Left lung (tissue), 10 donors: Measurements from ENCODE around the gene TNFRSF11A. TPM values are rescaled to one million over a fixed set of nuclear protein-coding genes. Genes with fewer than 3 reads are reported as not detected.

ENCODE experiments used
- ATAC-seq: fragments of 200-7000 bp; cut with Tn5 transposase; one replicate; pipeline ENCODE4 v1.9.1; 2020; ENCODE audit warnings: moderate library complexity
- DNase-seq, 4 donors: peaks; one replicate each; pipeline ENCODE4 v3.0.0-alpha.2; 2013 to 2020
- H3K27ac ChIP-seq, 2 donors: fragments of 200-600 bp; sonication (generic) in 1 of 2; one replicate each; pipeline versions ENCODE4 v1.5.0 to v1.8.0; 2020 to 2021
- H3K27me3 ChIP-seq, 2 donors: fragments of 200-600 bp; sonication (generic) in 1 of 2; one replicate each; pipeline versions ENCODE4 v1.5.0 to v1.8.0; 2020 to 2021
- H3K36me3 ChIP-seq, 2 donors: fragments of 200-600 bp; sonication (generic) in 1 of 2; one replicate each; pipeline versions ENCODE4 v1.5.0 to v1.8.0; 2020 to 2021
- H3K4me1 ChIP-seq, 2 donors: fragments of 200-600 bp; one replicate each; pipeline ENCODE4 v1.8.0; 2021
- H3K4me3 ChIP-seq, 2 donors: fragments of 200-600 bp; sonication (generic) in 1 of 2; one replicate each; pipeline versions ENCODE4 v1.5.0 to v1.8.0; 2020 to 2021; ENCODE audit warnings: mild to moderate bottlenecking in 1 of 2
- H3K9me3 ChIP-seq, 2 donors: fragments of 200-600 bp; sonication (generic) in 1 of 2; one replicate each; pipeline versions ENCODE4 v1.5.0 to v1.8.0; 2020 to 2021
- intact Hi-C, 2 donors: fragments of 100-400 bp; cut with DNase I; formaldehyde crosslinking; loops; one replicate each; pipeline versions ENCODE4 v1.11.2 to v1.14.2; 2022
- polyA plus RNA-seq, 6 donors: library from polyadenylated mRNA; unstranded; fragments of 120-200 nt; gene quantifications; one replicate each; pipeline ENCODE4 v1.2.1, GENCODE V29; 2013; ENCODE audit not compliant: insufficient read length in 6 of 6
- total RNA-seq, 2 donors: library from RNA; stranded (reverse); fragmentation: NEBNext Ultra II Directional; extraction: Animal tissue kit (Norgen Biotek cat#: 25700); gene quantifications; one replicate each; pipeline ENCODE4 v1.2.1, GENCODE V29; 2021
- TF ChIP-seq, protein P1 (sequence below), 2 donors: fragments of 200-600 bp; sonication (generic) in 1 of 2; IDR thresholded peaks; one replicate each; pipeline versions ENCODE4 v1.5.0 to v1.8.0; 2021; ENCODE audit warnings: antibody characterized with exemption in 2 of 2
- donor health status: DM: no; HTN: yes; CAD: no.
- donor health status: DM: no; HTN: no; CAD: no.

The TNFRSF11A gene
- total and polyA plus RNA-seq, 8 donors = 2.5 to 8.9 (median 4.2) TPM

GRCh38 chr18:62332431-62332830 is 7.3 kb downstream of the TNFRSF11A start:
- Histone ChIP-seq H3K27ac (no peak overlapping the region), H3K4me3 (no peak overlapping the region), H3K4me1 (peaks cover 8 to 29% of the 10 kb centered on the region in 2 donors), H3K27me3 (peaks cover 6 to 44% of the 10 kb centered on the region in 2 donors), H3K9me3 (no peaks in the 10 kb centered on the region), H3K36me3 (no peaks in the 10 kb centered on the region)
- TF ChIP-seq, protein P1, sequence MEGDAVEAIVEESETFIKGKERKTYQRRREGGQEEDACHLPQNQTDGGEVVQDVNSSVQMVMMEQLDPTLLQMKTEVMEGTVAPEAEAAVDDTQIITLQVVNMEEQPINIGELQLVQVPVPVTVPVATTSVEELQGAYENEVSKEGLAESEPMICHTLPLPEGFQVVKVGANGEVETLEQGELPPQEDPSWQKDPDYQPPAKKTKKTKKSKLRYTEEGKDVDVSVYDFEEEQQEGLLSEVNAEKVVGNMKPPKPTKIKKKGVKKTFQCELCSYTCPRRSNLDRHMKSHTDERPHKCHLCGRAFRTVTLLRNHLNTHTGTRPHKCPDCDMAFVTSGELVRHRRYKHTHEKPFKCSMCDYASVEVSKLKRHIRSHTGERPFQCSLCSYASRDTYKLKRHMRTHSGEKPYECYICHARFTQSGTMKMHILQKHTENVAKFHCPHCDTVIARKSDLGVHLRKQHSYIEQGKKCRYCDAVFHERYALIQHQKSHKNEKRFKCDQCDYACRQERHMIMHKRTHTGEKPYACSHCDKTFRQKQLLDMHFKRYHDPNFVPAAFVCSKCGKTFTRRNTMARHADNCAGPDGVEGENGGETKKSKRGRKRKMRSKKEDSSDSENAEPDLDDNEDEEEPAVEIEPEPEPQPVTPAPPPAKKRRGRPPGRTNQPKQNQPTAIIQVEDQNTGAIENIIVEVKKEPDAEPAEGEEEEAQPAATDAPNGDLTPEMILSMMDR (IDR thresholded peaks at IDR 0.05) = no peak
- intact Hi-C loops = no loop called here
- DNase-seq (no peak), ATAC-seq (no peak)

- TF ChIP-seq, protein P1 (IDR thresholded peaks at IDR 0.05) = no peak
- no peaks in the 10 kb centered on the region for H3K36me3 ChIP-seq
- H3K4me3 ChIP-seq = no peak overlapping the region
- DNase-seq (no peak), ATAC-seq (no peak)
- no peaks in the 10 kb centered on the region for H3K9me3 ChIP-seq
- peaks cover 0 to 44% of the 10 kb centered on the region in 2 donors for H3K27me3 ChIP-seq
- H3K4me1 ChIP-seq = peaks cover 8 to 29% of the 10 kb centered on the region in 2 donors
- no peak overlapping the region for H3K27ac ChIP-seq
- intact Hi-C loops = no loop called here
Measured at GRCh38 chr18:62332964-62333695, 8.0 kb downstream of the TNFRSF11A start.

- ATAC-seq (peak; percentile 49), DNase-seq (no peak)
- Histone ChIP-seq H3K4me1 (peaks cover 8 to 29% of the 10 kb centered on the region in 2 donors), H3K36me3 (no peaks in the 10 kb centered on the region), H3K27me3 (peaks cover 0 to 43% of the 10 kb centered on the region in 2 donors), H3K9me3 (no peaks in the 10 kb centered on the region), H3K4me3 (no peak overlapping the region), H3K27ac (no peak overlapping the region)
- intact Hi-C loops = no loop called here
- TF ChIP-seq, protein P1 (IDR thresholded peaks at IDR 0.05) = no peak
Measured at GRCh38 chr18:62334120-62334519, 9.0 kb downstream of the TNFRSF11A start.

GRCh38 chr18:62335494-62335893 is 10.4 kb downstream of the TNFRSF11A start:
- H3K27ac ChIP-seq = no peak overlapping the region
- H3K4me1 ChIP-seq = peaks cover 0 to 17% of the 10 kb centered on the region in 2 donors
- H3K4me3 ChIP-seq = no peak overlapping the region
- no peak for DNase-seq
- peaks cover 0 to 31% of the 10 kb centered on the region in 2 donors for H3K27me3 ChIP-seq
- no peaks in the 10 kb centered on the region for H3K36me3 ChIP-seq
- no peak for ATAC-seq
- TF ChIP-seq, protein P1 (IDR thresholded peaks at IDR 0.05) = no peak
- intact Hi-C loops = no loop called here
- no peaks in the 10 kb centered on the region for H3K9me3 ChIP-seq

DNA sequence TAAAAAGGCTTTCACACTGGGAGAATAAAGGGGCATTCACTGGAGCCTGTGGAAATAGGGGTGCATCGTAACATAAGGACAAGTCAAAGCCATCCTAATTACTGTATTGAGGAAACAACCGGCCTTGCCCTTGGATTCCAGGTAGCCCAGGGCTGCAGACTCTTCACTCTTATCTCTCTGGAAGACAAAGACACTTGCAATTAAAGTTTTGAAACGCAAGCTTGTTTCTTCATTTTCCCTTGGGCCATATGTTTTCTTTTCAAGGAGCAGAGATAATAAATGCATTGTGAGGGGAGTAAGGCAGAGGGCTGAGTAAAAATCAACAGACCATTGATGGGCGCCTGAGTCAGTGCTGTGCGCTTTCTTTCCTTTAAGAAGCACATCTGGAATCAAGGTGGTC is 11.5 kb downstream of the TNFRSF11A start:
- no peak for ATAC-seq
- Histone ChIP-seq H3K27ac (no peak overlapping the region), H3K4me3 (no peak overlapping the region), H3K9me3 (no peaks in the 10 kb centered on the region), H3K4me1 (peaks cover 0 to 7% of the 10 kb centered on the region in 2 donors), H3K36me3 (no peaks in the 10 kb centered on the region), H3K27me3 (peaks cover 0 to 20% of the 10 kb centered on the region in 2 donors)
- intact Hi-C loops = no loop called here
- DNase-seq = no peak
- TF ChIP-seq, protein P1 (IDR thresholded peaks at IDR 0.05) = no peak
